ENCODE measurements around the gene AKAP13. TPM values are rescaled to one million over a fixed set of nuclear protein-coding genes. Genes with fewer than 3 reads are reported as not detected.

The AKAP13 gene
- total RNA-seq, 4 donors from 2014 or later: 189 to 405 (median 244) TPM

GRCh38 chr15:85632014-85632413 lies 251.6 kb downstream of the AKAP13 start:
- 85 to 89% methylated on average over 4 of the region's 4 CpGs for WGBS, 2 donors
- Histone ChIP-seq H3K4me3 (replicated peaks in 1 of 3) (no peak overlapping the region), H3K27ac (no peak overlapping the region), H3K36me3 (no peaks in the 10 kb centered on the region), H3K9me3 (no peaks in the 10 kb centered on the region), H3K4me1 (peaks cover 4 to 18% of the 10 kb centered on the region in 2 donors), H3K27me3 (no peaks in the 10 kb centered on the region)
- DNase-seq: no peak
- TF ChIP-seq POLR2A (IDR thresholded peaks at IDR 0.05): no peak
- TF ChIP-seq, protein P1, sequence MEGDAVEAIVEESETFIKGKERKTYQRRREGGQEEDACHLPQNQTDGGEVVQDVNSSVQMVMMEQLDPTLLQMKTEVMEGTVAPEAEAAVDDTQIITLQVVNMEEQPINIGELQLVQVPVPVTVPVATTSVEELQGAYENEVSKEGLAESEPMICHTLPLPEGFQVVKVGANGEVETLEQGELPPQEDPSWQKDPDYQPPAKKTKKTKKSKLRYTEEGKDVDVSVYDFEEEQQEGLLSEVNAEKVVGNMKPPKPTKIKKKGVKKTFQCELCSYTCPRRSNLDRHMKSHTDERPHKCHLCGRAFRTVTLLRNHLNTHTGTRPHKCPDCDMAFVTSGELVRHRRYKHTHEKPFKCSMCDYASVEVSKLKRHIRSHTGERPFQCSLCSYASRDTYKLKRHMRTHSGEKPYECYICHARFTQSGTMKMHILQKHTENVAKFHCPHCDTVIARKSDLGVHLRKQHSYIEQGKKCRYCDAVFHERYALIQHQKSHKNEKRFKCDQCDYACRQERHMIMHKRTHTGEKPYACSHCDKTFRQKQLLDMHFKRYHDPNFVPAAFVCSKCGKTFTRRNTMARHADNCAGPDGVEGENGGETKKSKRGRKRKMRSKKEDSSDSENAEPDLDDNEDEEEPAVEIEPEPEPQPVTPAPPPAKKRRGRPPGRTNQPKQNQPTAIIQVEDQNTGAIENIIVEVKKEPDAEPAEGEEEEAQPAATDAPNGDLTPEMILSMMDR (IDR thresholded peaks at IDR 0.05): no peak
- intact Hi-C loops (cut with DNase I): no loop called here

DNA sequence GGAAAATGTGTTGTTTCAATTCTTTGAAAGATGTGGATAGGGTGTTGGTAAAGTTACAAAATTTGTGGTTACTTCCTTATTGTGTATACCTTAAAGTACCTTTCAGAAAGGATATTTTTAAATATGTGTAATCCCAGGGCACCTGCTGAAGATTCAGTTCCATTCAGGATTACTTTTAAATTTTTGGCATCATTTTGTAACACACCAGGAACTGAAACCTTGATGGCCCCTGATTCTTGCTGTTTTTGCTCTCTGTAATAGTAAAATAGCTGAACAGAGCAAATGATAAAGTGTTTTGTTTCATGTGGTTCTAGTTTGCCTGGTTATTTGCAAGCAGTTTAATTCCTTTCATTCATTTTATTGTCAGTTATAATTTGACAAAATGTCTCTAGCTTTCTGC lies 253.5 kb downstream of the AKAP13 start:
- Histone ChIP-seq H3K4me3 (replicated peaks in 1 of 3) (no peak overlapping the region), H3K27me3 (no peaks in the 10 kb centered on the region), H3K9me3 (no peaks in the 10 kb centered on the region), H3K36me3 (no peaks in the 10 kb centered on the region), H3K27ac (no peak overlapping the region), H3K4me1 (peaks cover 4 to 23% of the 10 kb centered on the region in 2 donors)
- DNase-seq: no peak
- intact Hi-C loops (cut with DNase I): no loop called here
- TF ChIP-seq, protein P1 (IDR thresholded peaks at IDR 0.05): no peak
- no peak for TF ChIP-seq POLR2A (IDR thresholded peaks at IDR 0.05)

GRCh38 chr15:85636351-85636750 lies 255.9 kb downstream of the AKAP13 start:
- WGBS, 2 donors: 78 to 85% methylated on average over 4 of the region's 4 CpGs
- H3K4me3 ChIP-seq (replicated peaks in 1 of 3): no peak overlapping the region
- H3K4me1 ChIP-seq: peaks cover 10 to 33% of the 10 kb centered on the region in 2 donors
- H3K27me3 ChIP-seq: no peaks in the 10 kb centered on the region
- TF ChIP-seq, protein P1 (IDR thresholded peaks at IDR 0.05): no peak
- TF ChIP-seq POLR2A (IDR thresholded peaks at IDR 0.05): no peak
- intact Hi-C loops (cut with DNase I): no loop called here
- H3K9me3 ChIP-seq: no peaks in the 10 kb centered on the region
- no peaks in the 10 kb centered on the region for H3K36me3 ChIP-seq
- H3K27ac ChIP-seq: peak overlapping the region in 1 of 3 donors; percentile 10
- DNase-seq: no peak

GRCh38 chr15:85639752-85640381 lies 259.5 kb downstream of the AKAP13 start:
- DNase-seq: no peak
- intact Hi-C loops (cut with DNase I): no loop called here
- H3K27ac ChIP-seq: peak overlapping the region in 2 of 3 donors; percentile 27 to 60
- no peaks in the 10 kb centered on the region for H3K9me3 ChIP-seq
- TF ChIP-seq POLR2A (IDR thresholded peaks at IDR 0.05): no peak
- TF ChIP-seq, protein P1 (IDR thresholded peaks at IDR 0.05): no peak
- H3K36me3 ChIP-seq: no peaks in the 10 kb centered on the region
- H3K27me3 ChIP-seq: no peaks in the 10 kb centered on the region
- WGBS, 2 donors: 62 to 66% methylated on average over 3 of the region's 3 CpGs
- H3K4me3 ChIP-seq (replicated peaks in 1 of 3): no peak overlapping the region
- H3K4me1 ChIP-seq: peaks cover 29 to 56% of the 10 kb centered on the region in 2 donors

- intact Hi-C loops (cut with DNase I): no loop called here
- Histone ChIP-seq H3K4me3 (replicated peaks in 1 of 3) (peak overlapping the region in 1 of 3 donors; percentile 1), H3K27me3 (no peaks in the 10 kb centered on the region), H3K36me3 (peaks cover 13 to 14% of the 10 kb centered on the region in 2 donors), H3K4me1 (peaks cover 29 to 46% of the 10 kb centered on the region in 2 donors), H3K27ac (peak overlapping the region; percentile 70 to 97 (median 90)), H3K9me3 (no peaks in the 10 kb centered on the region)
- TF ChIP-seq, protein P1 (IDR thresholded peaks at IDR 0.05): no peak
- no peak for TF ChIP-seq POLR2A (IDR thresholded peaks at IDR 0.05)
- no peak for DNase-seq
- WGBS, 2 donors: 55 to 70% methylated on average over 5 of the region's 5 CpGs
Observed at GRCh38 chr15:85642065-85642692, 261.8 kb downstream of the AKAP13 start.
